Brain pericyte (primary cell): ENCODE data around the gene CNKSR3.

Experiments used
- DNase-seq: peaks from one replicate; pipeline ENCODE4 v3.0.0-alpha.2; 2012; ENCODE audit warnings: low read depth, low spot score

The CNKSR3 gene

DNA sequence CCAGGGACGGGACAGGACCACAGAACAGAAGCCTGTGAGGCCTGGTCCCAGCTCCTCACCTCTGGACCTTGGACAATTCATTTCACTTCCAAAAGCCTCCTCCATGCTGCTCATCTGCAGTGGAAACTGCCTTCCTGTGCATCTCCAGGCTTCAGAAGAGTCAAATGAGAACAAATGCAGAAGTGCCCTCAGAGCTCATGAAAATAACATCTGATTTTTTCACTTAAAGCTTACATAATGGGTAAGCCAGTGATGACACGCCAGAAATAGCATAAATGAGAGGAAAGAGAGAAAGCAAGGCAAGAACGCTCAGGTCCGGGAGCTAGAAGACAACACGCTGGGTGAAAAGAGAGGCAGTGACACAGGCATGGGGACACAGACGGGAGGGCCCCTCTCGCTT lies 7.9 kb downstream of the CNKSR3 start:
- DNase-seq, result no peak

- no peak for DNase-seq
Observed at GRCh38 chr6:154501578-154501868, 9.0 kb downstream of the CNKSR3 start.

GRCh38 chr6:154500769-154501577 lies 9.5 kb downstream of the CNKSR3 start:
- DNase-seq, result no peak

DNA sequence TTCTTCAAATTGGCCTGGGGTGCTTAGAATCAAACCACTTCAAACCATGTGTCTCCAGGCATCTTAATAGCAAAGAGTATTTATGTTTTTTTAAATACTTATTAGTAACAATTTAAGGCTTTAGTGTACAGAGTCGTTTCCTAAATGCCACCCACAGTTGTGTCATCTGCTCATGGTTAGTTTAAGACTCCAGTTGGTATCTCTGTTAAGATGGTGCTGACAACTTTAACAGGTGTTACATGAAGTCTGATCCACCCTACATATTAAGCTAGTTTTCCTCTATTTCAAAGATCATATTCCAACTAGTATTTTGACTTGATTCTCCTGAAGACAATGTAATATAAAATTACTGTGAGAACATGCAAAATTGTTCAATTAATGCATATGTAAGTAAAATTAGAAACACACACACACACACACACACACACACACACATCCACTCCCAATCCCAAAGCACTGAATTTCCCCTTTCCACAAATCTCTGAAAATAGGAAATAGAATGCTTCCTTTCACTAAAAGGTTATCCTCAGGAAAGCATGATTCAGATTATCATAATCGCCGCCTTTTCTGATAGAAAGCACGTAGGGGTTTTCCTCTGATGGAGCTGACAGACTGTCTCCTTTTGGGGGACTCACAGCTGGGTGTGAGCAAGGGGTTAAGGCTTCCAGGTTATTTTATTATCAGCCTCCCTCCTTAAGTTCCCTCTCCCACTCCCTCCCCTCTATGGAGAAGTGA lies 10.5 kb downstream of the CNKSR3 start:
- no peak for DNase-seq

GRCh38 chr6:154498340-154498934 lies 12.0 kb downstream of the CNKSR3 start:
- no peak for DNase-seq

DNA sequence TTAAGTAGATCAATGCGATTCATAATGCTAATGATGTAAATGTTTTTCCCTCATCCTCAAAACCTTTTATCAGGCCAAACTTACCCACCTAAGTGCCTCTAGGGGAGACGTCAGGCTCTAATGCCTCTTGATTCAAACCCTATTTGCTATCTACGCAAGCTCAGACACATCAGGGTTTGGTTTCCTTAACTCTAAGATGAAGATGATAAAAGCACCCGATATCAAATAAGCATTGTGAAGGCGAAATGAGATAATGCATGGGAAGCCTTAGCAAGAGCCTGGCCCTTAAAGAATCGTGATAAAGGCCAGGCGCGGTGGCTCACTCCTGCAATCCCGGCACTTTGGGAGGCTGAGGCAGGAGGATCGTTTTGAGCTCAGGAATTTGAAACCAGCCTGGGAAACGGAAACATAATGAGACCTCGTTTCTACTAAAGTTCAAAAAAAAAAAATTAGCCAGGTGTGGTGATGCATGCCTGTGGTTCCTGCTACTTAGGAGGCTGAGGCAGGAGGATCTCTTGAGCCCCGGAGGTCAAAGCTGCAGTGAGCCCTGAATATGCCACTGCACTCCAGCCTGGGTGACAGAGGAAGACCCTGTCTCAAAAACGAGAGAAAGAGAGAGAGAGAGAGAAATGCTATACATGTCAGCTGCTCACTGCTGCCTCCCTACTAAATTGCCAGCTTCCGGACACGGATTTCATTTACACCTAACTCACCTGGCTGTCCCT lies 13.5 kb downstream of the CNKSR3 start:
- DNase-seq, result no peak

DNA sequence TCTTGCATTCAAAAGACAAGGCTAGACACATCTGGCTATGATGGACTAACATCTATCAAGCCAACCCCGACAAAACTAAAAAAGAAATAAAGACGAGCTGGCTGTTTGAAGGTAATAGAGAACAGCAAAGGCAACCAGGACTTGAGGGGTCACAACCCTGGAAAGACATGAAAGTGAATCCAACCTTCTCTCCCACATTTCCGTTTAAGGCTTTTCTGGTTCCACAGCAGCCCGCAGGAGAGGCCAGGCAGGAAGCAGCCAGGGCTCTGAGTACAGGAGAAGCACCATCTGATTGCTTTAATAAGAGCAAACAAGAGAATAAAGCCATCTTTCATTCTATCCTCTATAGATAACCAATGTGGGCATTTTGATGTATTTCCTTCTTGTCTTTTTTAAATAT lies 14.3 kb downstream of the CNKSR3 start:
- DNase-seq, result no peak

DNA sequence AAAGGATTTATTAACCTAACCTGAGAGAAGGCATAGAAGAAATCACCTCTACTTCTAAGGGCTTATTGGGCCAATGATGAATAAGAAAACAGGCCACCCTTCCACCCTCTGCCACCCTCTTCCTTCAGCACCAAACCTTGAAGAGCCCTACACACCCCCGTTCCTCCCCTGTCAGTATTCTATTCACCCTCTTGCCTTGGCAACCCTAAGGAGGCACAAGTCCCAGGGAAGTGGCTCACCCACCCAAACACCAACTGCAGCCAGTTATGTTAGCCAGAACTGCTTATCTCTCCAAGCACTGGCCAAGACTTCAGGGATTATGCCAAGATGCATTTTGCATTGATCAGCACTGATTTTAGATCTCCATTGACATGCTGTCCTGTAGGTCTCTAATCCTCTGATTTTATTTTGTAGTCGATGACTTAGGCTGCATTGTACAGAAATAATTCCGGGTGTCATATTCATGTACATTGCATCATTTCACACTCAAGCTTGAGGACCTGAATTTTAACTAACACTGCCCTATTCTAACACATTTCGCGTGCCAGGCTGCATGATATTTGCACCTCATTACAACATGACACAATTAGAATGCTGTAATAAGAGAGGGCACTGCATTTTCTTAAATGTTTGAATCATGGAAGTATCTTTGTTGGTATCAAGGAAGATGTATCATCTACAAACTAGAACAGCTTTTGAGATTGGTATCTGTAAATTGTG lies 15.7 kb downstream of the CNKSR3 start:
- no peak for DNase-seq

GRCh38 chr6:154491567-154492470 lies 18.7 kb downstream of the CNKSR3 start:
- DNase-seq, result no peak

DNA sequence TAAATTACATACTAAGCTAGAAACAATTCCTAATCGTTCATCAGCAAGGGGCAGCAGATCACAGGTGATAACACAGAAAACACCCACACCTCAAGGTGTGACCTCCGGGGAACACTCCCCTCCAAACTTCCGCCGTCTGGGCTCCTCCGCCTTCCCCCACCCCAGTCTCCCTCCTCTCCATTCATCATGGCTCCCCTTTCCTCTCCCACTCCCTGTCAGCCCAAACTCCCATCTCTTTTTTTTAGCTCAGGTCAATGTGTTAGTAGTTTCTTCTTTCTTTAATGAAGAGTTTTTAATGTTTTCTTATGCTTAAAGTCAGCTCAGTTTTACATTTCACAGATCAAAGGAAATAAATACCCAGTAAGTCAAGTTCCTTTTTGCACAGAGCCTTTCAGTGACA lies 20.7 kb downstream of the CNKSR3 start:
- DNase-seq, result no peak

DNA sequence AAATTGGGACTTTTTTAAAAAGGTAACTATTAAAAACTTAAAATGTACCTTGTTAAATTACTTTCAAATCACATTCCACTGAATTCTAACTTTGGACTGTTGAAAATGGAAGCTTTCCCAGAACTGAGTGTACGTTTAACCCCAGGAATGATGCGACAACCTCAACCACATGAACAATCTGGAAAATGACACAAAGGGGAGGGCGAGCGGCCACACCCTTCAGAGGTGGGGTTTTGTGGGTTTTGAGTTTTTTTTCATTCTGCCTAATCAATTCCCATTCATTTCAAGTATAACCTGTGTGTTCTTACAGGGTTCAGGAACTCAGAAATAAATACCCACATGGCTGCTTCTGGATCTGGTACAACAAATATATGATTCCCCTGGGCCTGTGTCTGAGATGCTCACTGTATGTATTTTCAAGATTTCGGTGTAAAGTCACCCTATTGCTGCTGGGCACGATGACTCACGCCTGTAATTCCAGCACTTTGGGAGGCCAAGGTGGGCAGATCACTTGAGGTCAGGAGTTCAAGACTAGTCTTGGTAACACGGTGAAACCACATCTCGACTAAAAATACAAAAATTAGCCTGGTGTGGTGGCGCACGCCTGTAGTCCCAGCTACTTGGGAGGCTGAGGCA lies 21.6 kb downstream of the CNKSR3 start:
- DNase-seq, result no peak

- no peak for DNase-seq
Observed at GRCh38 chr6:154488248-154488593, 22.3 kb downstream of the CNKSR3 start.

GRCh38 chr6:154487367-154488247 lies 22.9 kb downstream of the CNKSR3 start:
- DNase-seq, result no peak

- no peak for DNase-seq
Observed at GRCh38 chr6:154485815-154486214, 24.7 kb downstream of the CNKSR3 start.

GRCh38 chr6:154484942-154485341 lies 25.5 kb downstream of the CNKSR3 start:
- DNase-seq, result no peak

- DNase-seq, result no peak
Observed at GRCh38 chr6:154482858-154483257, 27.6 kb downstream of the CNKSR3 start.

DNA sequence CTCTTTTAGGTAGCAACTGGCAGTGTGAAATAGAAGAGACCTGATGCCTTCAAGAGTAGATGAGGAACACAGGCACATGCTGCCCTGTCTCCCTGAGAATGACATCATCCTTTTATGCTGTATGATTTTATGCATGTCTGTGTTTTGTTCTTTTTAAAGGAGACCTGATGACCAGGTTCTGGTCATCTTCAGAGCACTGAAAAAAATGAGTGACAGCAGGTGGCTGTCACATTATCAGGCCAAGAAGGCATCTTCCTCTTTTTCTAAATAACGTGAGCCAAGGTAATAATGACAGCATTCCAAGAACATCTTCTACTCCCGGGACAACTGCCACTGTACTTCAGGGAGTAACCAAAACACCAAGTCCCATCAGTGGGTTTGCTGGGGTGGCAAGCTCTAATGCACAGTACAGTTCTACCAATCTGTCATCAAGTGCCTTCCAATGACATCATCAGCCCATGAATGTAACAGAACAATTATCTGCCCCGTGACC lies 28.9 kb downstream of the CNKSR3 start:
- DNase-seq, result no peak

DNA sequence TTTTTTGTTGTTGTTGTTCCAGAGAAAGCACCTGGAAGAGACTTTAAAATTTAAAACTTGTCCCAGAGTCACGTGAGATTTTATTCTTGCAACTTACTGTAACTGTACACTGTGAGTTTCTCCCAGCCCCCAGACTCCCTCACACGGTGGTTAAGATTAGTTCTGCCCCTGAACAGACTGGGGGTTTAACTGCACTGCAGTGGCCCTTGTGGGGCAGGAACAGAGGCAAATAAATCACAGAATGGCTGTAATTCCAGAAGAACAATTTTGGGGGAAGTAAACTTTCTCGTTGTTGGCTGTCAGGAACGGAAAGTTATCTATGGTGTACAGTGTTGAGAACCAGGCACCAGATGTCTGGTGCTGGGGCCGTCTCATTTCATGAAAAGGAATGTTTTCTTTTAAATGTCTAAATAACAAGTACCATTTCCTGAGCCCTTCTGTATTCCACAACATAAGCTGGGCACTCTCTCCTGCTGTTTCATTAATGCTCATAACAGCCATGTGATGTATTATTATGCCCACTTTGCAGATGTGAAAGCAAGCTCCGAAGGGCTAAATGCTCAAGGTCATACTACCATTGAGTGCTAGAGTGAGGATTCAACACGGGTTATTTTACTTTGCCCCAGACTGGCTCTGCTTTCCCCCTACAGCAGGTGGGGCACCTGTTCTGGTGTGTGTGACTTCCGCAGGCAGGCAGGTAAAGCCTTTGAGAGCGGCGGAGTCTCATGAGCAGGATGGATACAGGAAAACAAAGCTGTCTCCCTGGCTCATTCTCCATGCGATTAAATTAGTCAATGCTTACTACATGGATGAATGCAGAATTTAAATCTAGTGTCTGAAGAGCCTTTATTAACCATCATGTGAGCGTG lies 30.5 kb downstream of the CNKSR3 start:
- no peak for DNase-seq
